ENCODE measurements around the gene CLCA4.
A peak's percentile ranks its signal among the peaks of the same experiment; 100 is the strongest.

Gene CLCA4

GRCh38 chr1:86503406-86504136 is 43.3 kb upstream of the CLCA4 start:
- H3K4me3 ChIP-seq (ENCODE audit: low read depth, low read length), result peak overlapping the region; percentile 6; the same call in 1 of the 2 replicates
- TF ChIP-seq, protein P1, sequence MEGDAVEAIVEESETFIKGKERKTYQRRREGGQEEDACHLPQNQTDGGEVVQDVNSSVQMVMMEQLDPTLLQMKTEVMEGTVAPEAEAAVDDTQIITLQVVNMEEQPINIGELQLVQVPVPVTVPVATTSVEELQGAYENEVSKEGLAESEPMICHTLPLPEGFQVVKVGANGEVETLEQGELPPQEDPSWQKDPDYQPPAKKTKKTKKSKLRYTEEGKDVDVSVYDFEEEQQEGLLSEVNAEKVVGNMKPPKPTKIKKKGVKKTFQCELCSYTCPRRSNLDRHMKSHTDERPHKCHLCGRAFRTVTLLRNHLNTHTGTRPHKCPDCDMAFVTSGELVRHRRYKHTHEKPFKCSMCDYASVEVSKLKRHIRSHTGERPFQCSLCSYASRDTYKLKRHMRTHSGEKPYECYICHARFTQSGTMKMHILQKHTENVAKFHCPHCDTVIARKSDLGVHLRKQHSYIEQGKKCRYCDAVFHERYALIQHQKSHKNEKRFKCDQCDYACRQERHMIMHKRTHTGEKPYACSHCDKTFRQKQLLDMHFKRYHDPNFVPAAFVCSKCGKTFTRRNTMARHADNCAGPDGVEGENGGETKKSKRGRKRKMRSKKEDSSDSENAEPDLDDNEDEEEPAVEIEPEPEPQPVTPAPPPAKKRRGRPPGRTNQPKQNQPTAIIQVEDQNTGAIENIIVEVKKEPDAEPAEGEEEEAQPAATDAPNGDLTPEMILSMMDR (IDR thresholded peaks at IDR 0.05; ENCODE audit: low read depth, low read length), result no peak

- no peak overlapping the region for H3K4me3 ChIP-seq (ENCODE audit: low read depth, low read length)
- TF ChIP-seq, protein P1 (IDR thresholded peaks at IDR 0.05; ENCODE audit: low read depth, low read length), result no peak
These were observed 42.8 kb upstream of the CLCA4 start for GRCh38 chr1:86504137-86504479.

GRCh38 chr1:86504895-86505563 is 41.8 kb upstream of the CLCA4 start:
- TF ChIP-seq, protein P1 (IDR thresholded peaks at IDR 0.05; ENCODE audit: low read depth, low read length), result no peak
- H3K4me3 ChIP-seq (ENCODE audit: low read depth, low read length), result no peak overlapping the region

DNA sequence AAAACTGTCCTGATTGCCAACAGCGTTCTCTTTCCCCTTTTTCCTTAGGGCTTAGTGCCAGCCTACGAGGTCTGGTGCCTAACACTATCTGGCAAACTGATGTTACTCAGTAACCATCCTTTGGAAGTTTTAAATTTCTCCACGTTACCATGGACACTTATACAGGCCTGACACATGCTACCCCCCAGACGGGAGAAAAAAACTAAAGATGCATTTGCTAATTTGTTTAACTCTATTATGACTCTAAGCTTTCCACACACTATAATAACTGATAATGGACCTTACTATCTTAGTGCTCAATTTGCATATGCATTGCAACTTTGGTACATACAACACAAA is 41.3 kb upstream of the CLCA4 start:
- TF ChIP-seq, protein P1 (IDR thresholded peaks at IDR 0.05; ENCODE audit: low read depth, low read length), result no peak
- H3K4me3 ChIP-seq (ENCODE audit: low read depth, low read length), result no peak overlapping the region

- H3K4me3 ChIP-seq (ENCODE audit: low read depth, low read length), result no peak overlapping the region
- TF ChIP-seq, protein P1 (IDR thresholded peaks at IDR 0.05; ENCODE audit: low read depth, low read length), result peak; percentile 51
These were observed 38.8 kb upstream of the CLCA4 start for GRCh38 chr1:86507935-86508582.

DNA sequence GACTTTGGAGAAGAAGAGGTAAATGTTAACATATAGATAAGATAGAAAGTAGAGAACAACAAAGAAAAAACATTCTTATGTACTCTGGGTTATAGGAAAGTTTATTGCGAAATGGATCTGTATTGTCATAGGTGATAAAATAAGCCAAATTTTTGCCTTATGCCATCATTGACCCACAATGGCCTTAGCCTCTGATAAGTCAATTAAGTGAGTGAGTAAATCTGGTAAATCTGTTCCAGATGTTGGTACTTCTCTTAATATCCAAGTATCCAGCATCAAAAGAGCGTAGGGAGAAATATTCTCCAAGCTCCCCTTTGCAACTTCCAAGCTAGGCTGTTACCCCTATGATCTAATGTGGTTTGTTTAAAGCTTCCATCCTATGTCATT is 38.3 kb upstream of the CLCA4 start:
- TF ChIP-seq, protein P1 (IDR thresholded peaks at IDR 0.05; ENCODE audit: low read depth, low read length), result no peak

DNA sequence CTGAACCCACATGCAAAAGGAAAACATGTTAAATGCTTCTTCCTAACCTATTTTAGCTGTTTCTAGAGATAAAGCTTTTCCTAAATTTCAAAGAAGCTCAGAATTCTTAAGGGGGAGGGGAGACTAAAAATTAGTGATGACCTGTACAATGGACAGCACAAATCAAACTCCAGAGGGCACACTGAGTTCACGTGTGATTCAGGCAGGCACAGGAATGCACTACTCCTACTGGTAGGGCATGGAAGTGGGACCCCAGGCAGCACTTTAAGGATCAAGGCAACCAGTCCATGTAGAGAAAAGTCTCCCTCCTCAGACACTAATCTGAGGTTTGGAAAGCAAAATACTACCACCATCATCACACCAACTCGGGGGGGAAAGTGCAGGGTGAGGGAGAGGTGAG is 31.3 kb upstream of the CLCA4 start:
- no peak overlapping the region for H3K4me3 ChIP-seq (ENCODE audit: low read depth, low read length)
- TF ChIP-seq, protein P1 (IDR thresholded peaks at IDR 0.05; ENCODE audit: low read depth, low read length), result no peak; the same call in 1 of the 2 replicates

More for the DNA sequence above, 38.3 kb upstream of the CLCA4 start:
- H3K4me3 ChIP-seq (ENCODE audit: low read depth, low read length), result no peak overlapping the region
